ENCODE results near the gene NTF3.
"Not testable (repeated sequence)": the region's sequence is repeated elsewhere in the genome, so short reads cannot be mapped to it uniquely, and the experiment has no call there.

The NTF3 gene

GRCh38 chr12:5524769-5525436 is 93.0 kb downstream of the NTF3 start:
- no peak for FAIRE-seq

GRCh38 chr12:5525783-5526367 is 94.0 kb downstream of the NTF3 start:
- no peak for FAIRE-seq
- TF ChIP-seq POU2F2 (IDR thresholded peaks at IDR 0.05; ENCODE audit: low read depth, low read length) (no peak), POLR2AphosphoS5 (IDR thresholded peaks at IDR 0.05; ENCODE audit: low read depth, low read length) (no peak), POLR2A (IDR thresholded peaks at IDR 0.05; ENCODE audit: low read depth, low read length) (no peak), SPI1 (IDR thresholded peaks at IDR 0.05; ENCODE audit: low read depth, low read length) (no peak), PAX5 (IDR thresholded peaks at IDR 0.05; ENCODE audit: insufficient read depth, low read length, severe bottlenecking) (no peak), TAF1 (IDR thresholded peaks at IDR 0.05; ENCODE audit: low read depth, low read length) (no peak)
- DNase-seq (ENCODE audit: insufficient read length, low spot score) = no peak

More at GRCh38 chr12:5524769-5525436, 93.0 kb downstream of the NTF3 start:
- no peak for TF ChIP-seq SPI1 (IDR thresholded peaks at IDR 0.05; ENCODE audit: low read depth, low read length)
- no peak for TF ChIP-seq PAX5 (IDR thresholded peaks at IDR 0.05; ENCODE audit: insufficient read depth, low read length, severe bottlenecking)
- TF ChIP-seq POU2F2 (IDR thresholded peaks at IDR 0.05; ENCODE audit: low read depth, low read length) = no peak
- no peak for TF ChIP-seq TAF1 (IDR thresholded peaks at IDR 0.05; ENCODE audit: low read depth, low read length)
- TF ChIP-seq POLR2AphosphoS5 (IDR thresholded peaks at IDR 0.05; ENCODE audit: low read depth, low read length) = no peak
- TF ChIP-seq POLR2A (IDR thresholded peaks at IDR 0.05; ENCODE audit: low read depth, low read length) = no peak
- DNase-seq (ENCODE audit: insufficient read length, low spot score) = no peak

DNA sequence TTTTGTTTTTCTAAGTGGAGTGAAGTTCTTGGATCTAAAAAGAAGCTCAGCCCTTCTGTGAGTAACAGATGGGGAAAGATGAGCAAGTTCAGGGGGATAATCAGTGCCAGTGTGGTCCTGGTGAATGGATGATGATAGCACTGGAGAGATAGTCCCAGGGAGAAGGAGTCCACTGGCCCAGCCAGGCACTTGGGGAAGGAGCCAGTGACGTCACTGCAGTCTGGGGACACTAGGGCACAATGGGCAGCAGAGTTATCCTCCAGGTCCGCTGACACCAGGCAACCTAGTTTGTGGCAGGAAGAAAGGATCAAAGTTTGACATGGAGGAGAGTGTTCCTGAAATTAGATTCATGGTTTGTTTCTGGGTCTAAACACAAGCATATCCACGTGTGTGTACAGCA is 101.5 kb downstream of the NTF3 start:
- DNase-seq (ENCODE audit: insufficient read length, low spot score) (no peak), FAIRE-seq (no peak)
- TF ChIP-seq POLR2A (IDR thresholded peaks at IDR 0.05; ENCODE audit: low read depth, low read length) = no peak
- no peak for TF ChIP-seq POU2F2 (IDR thresholded peaks at IDR 0.05; ENCODE audit: low read depth, low read length)
- no peak for TF ChIP-seq POLR2AphosphoS5 (IDR thresholded peaks at IDR 0.05; ENCODE audit: low read depth, low read length)
- TF ChIP-seq PAX5 (IDR thresholded peaks at IDR 0.05; ENCODE audit: insufficient read depth, low read length, severe bottlenecking) = no peak
- no peak for TF ChIP-seq SPI1 (IDR thresholded peaks at IDR 0.05; ENCODE audit: low read depth, low read length)
- TF ChIP-seq TAF1 (IDR thresholded peaks at IDR 0.05; ENCODE audit: low read depth, low read length) = no peak

DNA sequence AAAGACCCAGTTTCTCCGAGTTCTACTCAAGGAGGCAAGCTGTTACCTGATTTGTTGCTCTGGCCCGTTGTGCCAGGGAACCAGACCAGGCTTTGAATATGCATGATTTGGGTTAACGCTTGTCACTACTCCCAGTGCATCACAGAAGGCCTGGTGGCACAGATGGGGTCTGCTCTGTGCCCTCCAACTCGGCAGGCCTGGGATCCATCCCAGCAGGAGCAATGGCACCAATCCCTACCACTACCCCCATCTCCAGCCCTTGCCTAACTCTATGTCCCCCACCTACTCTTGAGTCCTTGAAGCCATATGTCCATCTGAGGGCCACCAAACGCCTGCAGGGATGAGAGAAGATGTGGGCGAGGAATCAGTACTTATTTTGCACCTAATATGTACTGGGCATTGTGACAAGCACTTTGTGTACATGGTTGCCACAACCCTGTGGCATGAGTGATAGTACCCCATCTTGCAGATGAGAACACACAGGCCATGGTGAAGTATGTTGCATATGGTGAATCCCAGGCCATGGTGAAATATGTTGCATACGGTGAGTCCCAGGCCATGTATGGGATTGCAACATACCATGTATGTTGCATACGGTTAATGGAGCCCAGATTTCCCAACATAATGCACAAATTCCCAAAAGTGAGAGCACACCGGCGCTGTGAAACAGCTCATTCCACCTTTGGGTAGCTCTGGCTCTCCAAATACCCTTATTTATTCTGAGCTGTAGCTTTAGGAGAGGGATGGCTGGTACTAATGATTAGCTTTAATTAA is 102.7 kb downstream of the NTF3 start:
- DNase-seq (ENCODE audit: insufficient read length, low spot score) (no peak), FAIRE-seq (no peak)
- TF ChIP-seq POLR2A (IDR thresholded peaks at IDR 0.05; ENCODE audit: low read depth, low read length) (no peak), POU2F2 (IDR thresholded peaks at IDR 0.05; ENCODE audit: low read depth, low read length) (no peak), SPI1 (IDR thresholded peaks at IDR 0.05; ENCODE audit: low read depth, low read length) (no peak), POLR2AphosphoS5 (IDR thresholded peaks at IDR 0.05; ENCODE audit: low read depth, low read length) (no peak), PAX5 (IDR thresholded peaks at IDR 0.05; ENCODE audit: insufficient read depth, low read length, severe bottlenecking) (no peak), TAF1 (IDR thresholded peaks at IDR 0.05; ENCODE audit: low read depth, low read length) (no peak)

DNA sequence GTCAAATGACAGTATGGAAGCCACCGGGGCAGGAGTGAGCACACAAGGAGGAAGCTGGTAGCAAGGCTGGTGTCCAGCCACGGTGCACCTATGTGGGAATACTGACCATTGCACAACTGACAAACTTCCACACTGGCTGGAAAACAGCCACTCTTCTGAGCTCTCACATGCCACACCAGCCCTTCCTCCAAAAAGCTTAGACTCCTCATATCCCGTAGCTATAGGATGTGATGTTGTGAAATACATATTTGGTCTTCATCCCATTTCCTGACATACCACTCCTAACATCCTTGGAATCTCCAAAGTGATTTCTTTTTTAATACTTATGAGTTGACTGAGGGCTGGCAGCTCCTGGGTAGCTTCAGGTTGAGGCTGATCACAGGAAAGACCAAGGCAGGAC is 103.6 kb downstream of the NTF3 start:
- FAIRE-seq = no peak
- no peak for TF ChIP-seq TAF1 (IDR thresholded peaks at IDR 0.05; ENCODE audit: low read depth, low read length)
- no peak for TF ChIP-seq SPI1 (IDR thresholded peaks at IDR 0.05; ENCODE audit: low read depth, low read length)
- TF ChIP-seq POLR2A (IDR thresholded peaks at IDR 0.05; ENCODE audit: low read depth, low read length) = no peak
- TF ChIP-seq POLR2AphosphoS5 (IDR thresholded peaks at IDR 0.05; ENCODE audit: low read depth, low read length) = no peak
- no peak for TF ChIP-seq PAX5 (IDR thresholded peaks at IDR 0.05; ENCODE audit: insufficient read depth, low read length, severe bottlenecking)
- no peak for TF ChIP-seq POU2F2 (IDR thresholded peaks at IDR 0.05; ENCODE audit: low read depth, low read length)
- no peak for DNase-seq (ENCODE audit: insufficient read length, low spot score)

- DNase-seq (ENCODE audit: insufficient read length, low spot score); FAIRE-seq: not testable (repeated sequence)
These were observed 105.2 kb downstream of the NTF3 start for GRCh38 chr12:5537026-5537615.

DNA sequence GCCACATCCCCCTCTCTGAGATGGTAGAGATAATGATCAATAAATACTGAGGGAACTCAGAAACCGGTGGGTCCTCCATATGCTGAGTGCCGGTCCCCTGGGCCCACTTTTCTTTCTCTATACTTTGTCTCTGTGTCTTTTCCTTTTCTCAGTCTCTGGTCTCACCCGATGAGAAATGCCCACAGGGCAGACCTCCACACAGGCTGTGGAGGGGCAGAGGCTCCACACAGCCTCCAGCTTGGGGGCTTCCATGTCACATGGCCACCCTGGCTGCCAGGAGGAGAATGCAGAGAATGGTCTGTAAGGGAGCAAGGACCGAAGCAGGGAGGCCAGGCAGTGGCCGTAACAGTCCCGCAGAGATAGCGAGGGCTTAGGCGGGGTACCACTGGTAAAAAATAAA is 105.9 kb downstream of the NTF3 start:
- FAIRE-seq = no peak
- no peak for DNase-seq (ENCODE audit: insufficient read length, low spot score)
- no peak for TF ChIP-seq TAF1 (IDR thresholded peaks at IDR 0.05; ENCODE audit: low read depth, low read length)
- no peak for TF ChIP-seq POLR2AphosphoS5 (IDR thresholded peaks at IDR 0.05; ENCODE audit: low read depth, low read length)
- no peak for TF ChIP-seq POU2F2 (IDR thresholded peaks at IDR 0.05; ENCODE audit: low read depth, low read length)
- no peak for TF ChIP-seq PAX5 (IDR thresholded peaks at IDR 0.05; ENCODE audit: insufficient read depth, low read length, severe bottlenecking)
- TF ChIP-seq SPI1 (IDR thresholded peaks at IDR 0.05; ENCODE audit: low read depth, low read length) = no peak
- TF ChIP-seq POLR2A (IDR thresholded peaks at IDR 0.05; ENCODE audit: low read depth, low read length) = no peak
